Measurements from ENCODE around the gene GDA.

GDA gene

DNA sequence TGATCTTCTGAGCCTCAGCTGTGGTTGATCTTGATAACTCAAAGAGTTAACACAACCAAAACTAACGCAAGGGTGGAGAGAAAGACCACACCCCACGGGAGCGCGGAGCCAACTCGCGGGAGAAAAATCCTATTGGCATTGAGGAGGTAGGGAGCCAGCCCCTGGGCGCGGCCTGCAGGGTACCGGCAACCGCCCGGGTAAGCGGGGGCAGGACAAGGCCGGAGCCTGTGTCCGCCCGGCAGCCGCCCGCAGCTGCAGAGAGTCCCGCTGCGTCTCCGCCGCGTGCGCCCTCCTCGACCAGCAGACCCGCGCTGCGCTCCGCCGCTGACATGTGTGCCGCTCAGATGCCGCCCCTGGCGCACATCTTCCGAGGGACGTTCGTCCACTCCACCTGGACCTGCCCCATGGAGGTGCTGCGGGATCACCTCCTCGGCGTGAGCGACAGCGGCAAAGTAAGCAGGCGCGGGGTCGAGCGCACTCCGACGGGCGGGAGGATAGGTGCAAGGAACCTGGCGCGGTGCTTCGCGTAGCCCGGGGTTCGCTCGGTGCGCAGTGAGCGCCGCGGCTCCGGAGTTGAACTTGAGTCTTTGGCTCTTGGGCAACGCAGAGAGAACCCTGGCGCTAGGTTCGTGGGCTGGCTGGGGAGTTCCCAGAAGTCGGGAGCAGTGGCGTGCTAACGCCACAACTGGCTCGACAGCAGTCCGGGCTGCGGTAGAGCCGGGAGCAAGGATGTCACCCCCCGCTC lies at the start of gene GDA:
GDA (plus strand) TSS at position 210 of the 745 bp plus-strand sequence; CDS start at position 330, 120 bp downstream.
- no peak for DNase-seq

DNA sequence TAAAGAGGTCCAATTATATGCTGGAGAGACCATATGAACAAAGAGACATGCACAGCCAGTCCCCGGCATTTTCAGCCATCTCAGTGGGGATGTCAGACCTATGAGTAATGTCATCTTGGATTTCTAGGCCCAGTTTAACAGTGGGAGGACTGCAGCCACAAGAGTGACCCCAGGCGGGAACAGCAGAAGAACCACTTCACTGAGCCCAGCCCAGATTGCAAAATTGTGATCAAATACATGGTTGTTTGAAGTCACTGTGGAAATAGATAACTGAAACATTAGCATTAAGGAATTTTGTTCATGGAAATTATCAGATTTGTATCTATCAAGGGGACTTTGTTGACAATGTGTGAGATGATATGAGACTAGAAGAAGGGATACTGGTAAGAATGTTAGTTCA lies 46.7 kb upstream of the GDA start:
- DNase-seq, result no peak

GRCh38 chr9:72113056-72113455 lies 36.2 kb upstream of the GDA start:
- DNase-seq, result no peak

DNA sequence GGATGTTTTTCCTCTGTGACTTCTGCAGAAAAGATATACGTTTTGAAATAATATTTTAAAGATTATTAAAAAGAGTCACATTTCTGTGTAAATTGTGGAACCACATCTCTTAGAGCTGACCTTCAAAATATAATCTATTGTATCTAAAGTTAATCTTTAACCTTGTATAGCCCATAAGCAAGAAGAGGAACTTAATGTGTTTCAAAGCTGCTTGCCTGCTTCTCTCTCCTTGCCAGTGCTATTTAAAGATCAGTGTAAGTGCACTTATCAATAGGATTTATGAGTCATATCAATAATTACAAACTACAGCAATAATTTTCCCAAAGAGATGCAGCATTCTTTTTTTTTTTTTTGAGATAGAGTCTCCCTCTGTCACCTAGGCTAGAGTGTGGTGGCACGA lies 29.4 kb upstream of the GDA start:
- no peak for DNase-seq

DNA sequence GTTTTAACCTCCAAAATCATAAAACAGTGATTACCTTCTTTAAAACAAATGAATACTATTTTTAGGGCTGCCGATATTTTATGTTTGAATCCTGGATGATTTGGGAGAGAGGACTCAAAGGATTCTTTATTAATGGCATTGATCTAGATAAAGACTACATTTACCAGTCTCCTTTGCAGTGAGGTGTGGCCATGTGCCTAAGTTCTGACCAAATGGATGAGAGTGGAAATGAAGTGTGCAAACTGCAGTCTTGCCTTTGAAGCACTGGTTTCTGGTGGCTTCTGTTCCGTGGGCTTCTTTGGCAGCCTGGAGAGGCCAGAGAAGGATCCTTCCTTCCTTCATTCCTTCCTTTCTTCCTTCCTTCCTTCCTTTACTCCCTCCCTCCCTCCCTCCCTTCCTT lies 24.3 kb upstream of the GDA start:
- no peak for DNase-seq

GRCh38 chr9:72127753-72128152 lies 21.5 kb upstream of the GDA start:
- DNase-seq, result no peak

- no peak for DNase-seq
These were observed 20.7 kb upstream of the GDA start for GRCh38 chr9:72128526-72128925.

DNA sequence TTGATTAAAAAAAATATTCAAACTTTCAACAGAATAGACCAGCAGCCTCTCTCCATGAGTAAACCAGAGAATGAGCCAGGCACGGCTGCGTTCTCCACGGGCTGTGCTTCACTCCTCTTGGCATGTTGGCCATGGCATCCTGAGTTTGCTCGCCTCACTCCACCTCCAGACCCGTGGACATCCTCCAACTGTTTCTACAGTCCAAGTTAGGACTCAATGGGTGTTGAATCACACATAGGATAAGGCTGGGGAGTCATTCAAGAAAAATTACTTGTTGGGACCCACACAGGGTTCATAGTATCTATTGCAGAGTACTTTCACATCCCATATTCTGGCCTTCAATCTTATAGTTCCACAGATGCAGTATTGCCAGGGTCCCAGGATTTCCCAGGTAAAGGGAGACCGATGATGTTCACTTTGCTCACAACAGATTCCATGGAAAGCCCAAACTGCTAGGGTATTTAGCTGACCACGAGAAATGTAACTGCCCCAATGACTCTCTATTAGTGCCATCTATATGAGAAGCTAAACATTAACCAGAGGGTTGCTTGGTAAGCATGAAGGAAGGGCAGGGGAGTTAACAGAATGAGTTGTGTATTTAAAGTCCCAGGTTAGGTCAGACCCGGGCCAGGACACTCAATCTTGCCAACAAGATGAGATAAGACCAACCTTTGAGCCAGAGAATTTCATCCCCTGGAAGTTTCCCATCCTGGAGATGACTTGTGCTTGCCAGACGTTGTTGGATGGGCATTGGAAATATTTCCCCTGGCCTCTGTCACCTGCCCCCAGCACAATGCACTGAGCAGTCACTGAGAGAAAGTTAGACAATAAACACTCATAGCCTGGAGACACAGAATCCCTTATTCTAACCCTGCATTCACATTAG lies 19.7 kb upstream of the GDA start:
- DNase-seq, result no peak

DNA sequence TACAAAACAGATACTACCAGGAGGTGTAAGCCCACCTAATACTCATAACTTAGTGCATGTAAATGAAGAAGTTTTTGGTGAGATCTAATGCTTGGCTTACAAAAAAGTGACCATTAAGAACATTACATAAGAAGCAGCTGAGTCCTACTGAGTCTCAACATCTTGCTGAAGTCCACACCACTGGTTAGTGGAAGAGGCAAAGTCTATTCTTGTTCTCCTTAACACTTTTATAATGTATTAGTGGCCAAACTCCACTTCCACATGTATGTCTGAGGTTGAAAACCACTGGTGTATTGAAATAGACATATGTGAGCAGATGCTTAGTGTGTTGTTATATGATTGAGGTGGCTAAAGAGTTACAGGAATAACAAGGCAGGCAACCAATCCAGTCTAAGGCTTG lies 18.9 kb upstream of the GDA start:
- no peak for DNase-seq

DNA sequence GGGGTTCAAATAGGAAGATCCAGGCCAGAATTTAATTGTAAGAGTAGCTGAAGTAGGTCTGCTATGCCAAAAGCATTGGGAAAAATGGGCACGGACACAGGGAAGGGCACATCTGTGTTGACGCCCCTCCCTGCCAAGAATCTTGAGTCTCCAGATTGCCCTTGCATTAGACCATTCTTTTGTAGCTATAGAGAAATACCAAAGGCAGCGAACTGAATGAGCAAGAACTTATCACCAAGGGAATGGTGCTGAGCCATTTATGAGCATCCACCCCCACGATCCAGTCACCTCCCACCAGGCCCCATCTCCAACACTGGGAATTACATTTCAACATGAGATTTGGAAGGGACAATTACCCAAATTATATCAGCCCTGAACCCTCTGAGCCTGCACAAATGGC lies 18.0 kb upstream of the GDA start:
- DNase-seq, result peak; percentile 53

- DNase-seq, result no peak
These were observed 17.2 kb upstream of the GDA start for GRCh38 chr9:72132052-72132451.

DNA sequence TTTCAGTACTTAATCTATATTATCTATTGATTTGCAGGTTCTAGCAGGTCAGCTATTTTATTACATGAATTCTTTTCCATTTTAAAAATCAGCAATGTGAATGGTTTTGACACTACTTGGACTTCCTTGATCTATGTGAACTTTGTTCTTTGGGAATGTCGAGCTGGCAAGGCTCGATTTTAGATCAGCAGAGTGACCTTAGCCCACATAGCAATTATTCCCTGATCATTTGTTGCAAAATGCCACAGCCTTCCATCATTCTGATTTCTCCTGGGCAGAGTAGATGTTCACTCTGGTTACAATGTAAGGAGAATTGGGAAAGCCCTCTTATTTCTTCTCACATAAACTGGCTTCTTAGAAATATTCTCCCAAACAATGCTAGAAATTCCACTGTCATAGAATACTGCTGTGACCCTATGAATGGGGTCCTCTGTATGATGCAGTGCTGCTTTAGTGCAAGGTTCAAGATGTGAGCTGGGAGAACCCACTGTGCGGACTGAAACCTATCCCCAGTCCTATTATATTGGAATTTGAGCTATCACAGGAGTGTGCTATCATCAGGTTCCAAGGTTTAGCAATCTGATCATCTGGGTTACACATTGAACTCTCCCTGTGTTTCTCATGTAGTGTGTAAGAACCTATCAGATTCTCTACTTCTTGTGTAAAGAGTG lies 15.7 kb upstream of the GDA start:
- DNase-seq, result no peak

GRCh38 chr9:72134801-72135200 lies 14.4 kb upstream of the GDA start:
- no peak for DNase-seq

DNA sequence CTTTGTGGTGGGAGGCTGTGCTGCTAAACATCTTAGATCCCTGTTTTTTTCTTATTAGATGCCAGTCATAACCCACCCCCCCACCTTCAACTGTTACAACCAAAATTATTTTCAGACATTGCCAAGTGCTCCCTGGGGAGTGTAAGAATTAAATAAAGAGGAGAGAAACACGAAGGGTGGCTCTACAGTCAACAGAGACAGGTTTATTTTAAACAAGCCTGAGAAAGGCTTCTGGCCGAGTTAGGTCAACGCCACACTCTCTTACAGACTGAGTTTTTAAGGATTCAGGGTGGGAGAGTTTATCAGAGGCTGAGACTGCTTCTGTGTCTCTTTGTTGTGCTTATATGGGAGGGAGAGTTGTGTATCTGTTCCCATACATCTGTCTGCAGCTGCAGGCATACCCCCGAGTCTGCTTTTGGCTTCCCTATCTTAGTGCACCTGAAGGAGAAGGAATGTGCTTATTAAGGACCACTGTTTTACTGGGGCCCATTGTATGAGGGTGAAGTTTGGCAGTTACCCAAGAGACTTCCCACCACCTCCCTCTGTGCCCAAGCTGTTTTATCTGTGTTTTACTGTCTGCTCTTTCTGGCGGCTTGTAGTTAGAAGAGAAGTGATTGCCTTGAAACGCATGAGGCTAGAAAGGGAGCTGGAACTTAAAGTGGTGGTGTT lies 11.4 kb upstream of the GDA start:
- no peak for DNase-seq

GRCh38 chr9:72139226-72139625 lies 10.0 kb upstream of the GDA start:
- no peak for DNase-seq

DNA sequence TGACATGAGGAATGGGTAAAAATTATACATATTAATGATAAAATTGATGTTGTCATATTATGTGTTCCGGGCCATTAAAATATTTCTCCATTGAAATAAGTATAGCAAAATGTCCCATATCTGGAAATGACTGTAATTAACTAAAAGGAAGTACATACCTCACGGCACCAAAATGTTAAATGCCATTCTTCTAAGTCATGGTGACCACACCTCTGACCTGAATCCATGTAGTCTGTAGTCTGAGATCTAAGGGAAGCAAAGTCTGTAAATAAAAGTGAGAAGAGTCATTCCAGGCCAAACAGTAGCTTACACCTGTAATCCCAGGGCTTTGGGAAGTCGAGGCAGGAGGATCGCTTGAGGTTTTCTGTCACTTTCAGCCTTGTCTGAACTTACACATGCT lies 8.7 kb upstream of the GDA start:
- DNase-seq, result no peak

DNA sequence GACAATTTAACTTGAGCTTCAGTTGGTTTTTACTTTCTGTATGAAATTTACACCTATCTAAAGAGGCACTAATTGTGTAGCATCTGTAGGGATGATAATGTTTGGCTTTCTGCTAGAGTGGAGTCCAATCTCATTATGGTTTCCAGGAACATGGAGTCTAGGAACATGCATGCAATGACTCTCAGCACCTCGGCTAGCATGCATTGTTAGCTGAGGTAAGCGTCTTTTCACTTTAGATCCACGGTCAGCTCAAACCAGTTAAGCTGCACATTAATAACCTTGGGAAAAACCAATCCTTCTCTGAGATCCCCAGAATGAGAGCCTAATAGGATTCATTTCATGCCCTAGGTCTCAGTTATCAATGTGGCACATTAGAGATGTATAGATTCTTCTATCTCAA lies 7.8 kb upstream of the GDA start:
- no peak for DNase-seq

GRCh38 chr9:72144756-72145492 lies 4.3 kb upstream of the GDA start:
- no peak for DNase-seq

GRCh38 chr9:72145733-72146505 lies 3.3 kb upstream of the GDA start:
- no peak for DNase-seq

DNA sequence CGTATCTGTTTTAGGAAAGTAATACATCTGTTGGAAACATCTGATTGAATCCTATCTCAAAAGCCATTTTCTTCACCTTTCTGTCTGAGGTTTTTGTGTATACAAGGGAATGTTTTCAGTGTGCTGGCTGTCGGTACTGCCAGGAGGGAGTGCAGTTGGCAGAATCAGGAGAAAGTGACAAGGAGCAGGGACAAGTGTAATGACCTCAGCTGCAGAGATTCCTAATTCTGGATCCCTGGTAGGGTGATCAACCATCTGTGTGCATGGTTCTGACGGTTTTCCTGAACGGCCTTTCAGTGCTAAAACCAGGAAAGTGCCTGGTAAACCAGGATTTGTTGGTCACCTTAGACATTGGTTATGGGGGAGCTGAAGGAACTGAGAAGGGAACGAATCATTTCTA lies 1.6 kb upstream of the GDA start:
- DNase-seq, result no peak

GRCh38 chr9:72150127-72150526 lies 887 bp downstream of the GDA start:
- no peak for DNase-seq

DNA sequence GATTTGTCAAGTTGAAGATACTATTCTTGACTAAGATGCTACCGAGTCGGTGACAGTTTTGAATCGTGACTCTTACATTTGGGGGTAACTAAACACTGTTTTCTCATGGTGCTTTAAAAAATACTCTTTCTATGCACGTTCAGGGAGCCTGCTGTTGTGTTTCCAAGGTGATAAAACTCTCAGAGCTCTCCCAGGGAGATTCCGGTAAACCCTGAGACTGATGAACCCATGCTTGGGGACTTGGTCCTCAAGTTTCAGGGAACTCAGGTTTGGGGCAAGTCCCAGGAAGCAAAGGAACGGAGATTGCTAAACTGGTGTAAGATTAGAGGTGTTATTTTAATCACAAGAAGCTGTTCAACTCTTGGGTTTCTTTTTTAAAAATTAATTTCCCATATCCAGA lies 1.4 kb downstream of the GDA start:
- DNase-seq, result no peak

Measured in NCI-H446 treated with DMSO at 0.1 percent for 48 hours (cell line).